Urinary bladder (tissue), 4 donors: ENCODE data around the gene GPC6. TPM values are rescaled to one million over a fixed set of nuclear protein-coding genes. Genes with fewer than 3 reads are reported as not detected.

Experiments used
- DNase-seq: peaks from one replicate; pipeline ENCODE4 v3.0.0-alpha.2; 2015; ENCODE audit errors: extremely low spot score
- H3K27ac ChIP-seq: one replicate; pipeline ENCODE4 v1.5.1; 2013; ENCODE audit warnings: low read depth, mild to moderate bottlenecking, moderate library complexity
- H3K36me3 ChIP-seq: one replicate; pipeline ENCODE4 v1.6.1; 2013; ENCODE audit warnings: mild to moderate bottlenecking, moderate library complexity; ENCODE audit not compliant: insufficient read depth
- H3K4me1 ChIP-seq: one replicate; pipeline ENCODE4 v1.6.1; 2013; ENCODE audit warnings: mild to moderate bottlenecking, moderate library complexity; ENCODE audit not compliant: insufficient read depth
- H3K4me3 ChIP-seq: one replicate; pipeline ENCODE4 v1.5.1; 2013; ENCODE audit warnings: low read depth, low read length
- WGBS: extraction: QIAGEN DNeasy Blood & Tissue Kit; methylation state at CpG from one replicate; pipeline ENCODE4 v1.1.7; 2013; 5-methylcytosine and 5-hydroxymethylcytosine counted together
- polyA plus RNA-seq: library from polyadenylated mRNA; stranded (reverse); fragments of 200-250 nt; gene quantifications from one replicate; pipeline ENCODE4 v1.2.3, GENCODE V29; 2013
- total RNA-seq: library from RNA; depleted of rRNA; stranded (reverse); fragments of >200 nt; gene quantifications from one replicate; pipeline ENCODE4 v1.2.3, GENCODE V29; 2014
- donor health status: healthy with polysubstance abuse.
- donor health status: healthy.

Gene GPC6
- total and polyA plus RNA-seq, 2 donors = 8.8 to 126 TPM

DNA sequence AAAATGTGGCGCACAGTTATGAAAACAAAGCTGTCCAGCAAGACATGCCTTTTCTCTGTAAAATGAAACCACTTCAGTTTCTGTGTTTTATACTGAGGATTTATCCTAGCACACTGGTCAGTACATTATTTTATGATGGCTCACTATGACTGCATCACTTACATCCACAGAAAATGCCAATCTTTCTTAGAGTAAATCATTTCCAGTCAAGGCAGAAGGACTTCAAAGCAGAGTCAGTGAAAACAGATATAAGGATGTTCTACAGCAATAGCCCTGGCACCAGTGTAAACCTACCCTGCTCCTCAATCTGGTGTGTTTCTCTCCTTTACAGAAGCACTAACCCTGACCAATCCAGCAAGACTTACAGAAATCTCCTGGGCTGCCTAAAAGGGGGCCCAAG is 473.5 kb downstream of the GPC6 start:
- Histone ChIP-seq H3K27ac (no peak overlapping the region), H3K4me1 (no peaks in the 10 kb centered on the region), H3K36me3 (no peaks in the 10 kb centered on the region), H3K4me3 (no peak overlapping the region)
- no peak for DNase-seq
- 88% methylated on average over 1 of the region's 1 CpG for WGBS

DNA sequence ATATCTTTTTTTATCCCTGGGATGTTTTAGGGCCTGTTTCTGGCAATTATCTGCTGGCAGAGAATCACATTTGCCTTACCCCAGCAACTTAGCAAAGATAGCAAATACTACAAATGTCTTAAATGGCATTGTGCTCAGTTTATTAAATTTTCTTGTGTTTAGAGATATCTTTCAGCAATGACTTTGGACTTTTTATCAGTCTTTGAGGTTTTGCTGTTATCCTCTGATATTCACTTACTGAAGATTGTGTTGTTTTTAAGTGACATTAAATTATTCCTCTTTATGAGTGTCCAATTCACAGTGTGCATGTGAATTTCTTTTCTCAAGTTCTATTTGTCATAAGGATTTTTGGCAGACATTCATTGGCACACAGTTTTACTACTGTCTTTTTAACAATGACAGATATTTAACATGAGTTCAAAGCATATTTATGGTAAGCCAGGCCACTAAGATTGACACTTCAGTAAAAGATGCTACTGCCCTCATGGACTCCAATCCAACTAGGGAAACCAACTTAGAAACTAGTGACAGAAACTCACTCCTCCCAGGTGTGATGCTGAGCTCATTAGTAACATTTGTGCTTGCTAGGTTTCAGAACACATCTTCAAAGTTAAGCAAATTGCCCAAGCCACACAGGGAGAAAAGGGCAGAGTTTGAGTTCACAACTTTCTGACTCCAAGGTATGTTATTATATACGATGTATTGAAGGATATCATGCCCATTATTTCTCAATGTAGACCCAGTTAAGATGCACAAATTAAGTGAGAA is 481.9 kb downstream of the GPC6 start:
- Histone ChIP-seq H3K36me3 (no peaks in the 10 kb centered on the region), H3K4me3 (no peak overlapping the region), H3K4me1 (no peaks in the 10 kb centered on the region), H3K27ac (no peak overlapping the region)
- WGBS = 87% methylated on average over 1 of the region's 1 CpG
- DNase-seq = no peak

DNA sequence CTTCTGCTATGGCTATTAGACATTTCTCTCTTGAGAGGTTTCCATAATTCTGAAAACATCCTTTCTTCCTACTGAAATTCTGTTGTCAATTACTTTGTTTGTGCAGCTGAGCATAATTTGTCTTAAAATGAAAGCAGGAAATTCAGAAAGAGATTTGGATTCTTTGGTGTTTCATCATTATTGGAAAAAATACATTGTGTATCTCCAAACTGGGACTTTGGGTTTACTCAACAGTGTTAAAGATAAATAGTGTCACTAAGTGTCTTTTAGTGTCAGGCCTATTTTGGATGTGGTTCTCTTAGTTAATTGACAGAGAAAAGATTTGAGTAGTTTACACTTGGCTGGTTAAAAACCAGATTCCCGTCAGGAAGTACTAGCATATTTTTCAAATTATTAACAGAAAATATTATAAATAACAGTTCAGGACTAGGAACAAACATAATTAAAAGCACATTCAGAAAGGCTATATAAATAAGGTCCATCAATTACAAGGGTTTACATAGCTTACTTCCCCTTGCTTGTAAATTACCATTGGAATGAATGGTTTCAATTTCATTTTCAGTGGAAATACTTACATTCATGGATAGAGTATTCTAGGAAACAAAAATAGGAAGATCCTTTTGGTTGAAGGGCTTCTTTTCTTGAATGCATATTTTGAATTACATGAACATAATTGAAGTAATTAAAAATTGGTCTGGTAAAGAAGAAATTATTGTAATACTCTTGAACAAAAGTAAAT is 483.1 kb downstream of the GPC6 start:
- Histone ChIP-seq H3K36me3 (no peaks in the 10 kb centered on the region), H3K27ac (no peak overlapping the region), H3K4me3 (no peak overlapping the region), H3K4me1 (no peaks in the 10 kb centered on the region)
- 1% methylated on average over 1 of the region's 1 CpG for WGBS
- DNase-seq = no peak

DNA sequence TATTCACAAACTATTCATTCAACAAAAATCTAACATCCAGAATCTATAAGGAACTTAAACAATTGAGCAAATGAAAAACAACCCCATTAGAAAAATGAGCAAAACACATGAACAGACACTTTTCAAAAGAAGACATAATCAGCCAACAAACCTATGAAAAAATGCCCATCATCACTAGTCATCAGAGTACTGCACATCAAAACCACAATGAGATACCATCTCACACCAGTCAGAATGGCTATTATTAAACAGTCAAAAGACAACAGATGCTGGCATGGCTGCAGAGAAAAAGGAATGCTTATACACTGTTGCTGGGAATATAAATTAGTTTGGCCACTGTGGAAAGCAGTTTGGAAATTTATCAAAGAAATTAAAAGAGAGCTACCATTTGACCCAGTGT is 487.6 kb downstream of the GPC6 start:
- Histone ChIP-seq H3K4me1 (no peaks in the 10 kb centered on the region), H3K4me3 (no peak overlapping the region), H3K27ac (no peak overlapping the region), H3K36me3 (no peaks in the 10 kb centered on the region)
- no peak for DNase-seq

DNA sequence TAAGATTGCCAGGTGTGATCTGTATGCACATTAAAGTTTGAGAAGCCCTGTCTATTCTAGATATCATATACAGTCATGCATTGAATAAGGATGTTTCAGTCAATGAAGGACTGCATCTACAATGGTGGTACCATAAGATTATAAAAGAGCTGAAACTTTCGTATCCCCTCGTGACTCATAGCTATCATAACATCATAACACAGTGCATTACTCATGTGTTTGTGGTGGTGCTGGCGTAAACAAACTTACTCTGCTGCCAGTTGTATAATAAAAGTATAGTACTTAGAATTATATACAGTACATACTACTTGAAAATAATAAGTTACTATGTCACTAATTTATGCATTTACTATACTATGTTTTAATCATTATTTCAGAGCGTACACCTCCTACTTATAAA is 489.3 kb downstream of the GPC6 start:
- 84% methylated on average over 4 of the region's 4 CpGs for WGBS
- no peak for DNase-seq
- Histone ChIP-seq H3K4me3 (no peak overlapping the region), H3K27ac (no peak overlapping the region), H3K4me1 (no peaks in the 10 kb centered on the region), H3K36me3 (no peaks in the 10 kb centered on the region)

DNA sequence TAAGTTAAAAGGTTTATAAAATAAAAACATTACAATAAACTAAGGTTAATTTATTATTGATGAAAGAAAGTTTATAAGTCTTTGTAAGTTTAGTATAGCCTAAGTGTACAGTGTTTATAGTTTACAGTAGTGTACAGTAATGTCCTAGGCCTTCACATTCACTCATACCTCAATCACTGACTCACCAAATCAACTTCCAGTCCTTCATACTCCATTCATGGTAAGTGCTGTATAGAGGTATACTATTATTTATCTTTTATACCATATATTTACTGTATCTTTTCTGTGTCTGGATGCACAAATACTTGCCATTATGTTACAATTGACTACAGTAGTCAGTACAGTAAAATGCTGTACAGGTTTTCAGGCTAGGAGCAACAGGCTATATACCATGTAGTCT is 490.0 kb downstream of the GPC6 start:
- H3K36me3 ChIP-seq = no peaks in the 10 kb centered on the region
- DNase-seq = no peak
- H3K4me3 ChIP-seq = no peak overlapping the region
- no peak overlapping the region for H3K27ac ChIP-seq
- no peaks in the 10 kb centered on the region for H3K4me1 ChIP-seq

DNA sequence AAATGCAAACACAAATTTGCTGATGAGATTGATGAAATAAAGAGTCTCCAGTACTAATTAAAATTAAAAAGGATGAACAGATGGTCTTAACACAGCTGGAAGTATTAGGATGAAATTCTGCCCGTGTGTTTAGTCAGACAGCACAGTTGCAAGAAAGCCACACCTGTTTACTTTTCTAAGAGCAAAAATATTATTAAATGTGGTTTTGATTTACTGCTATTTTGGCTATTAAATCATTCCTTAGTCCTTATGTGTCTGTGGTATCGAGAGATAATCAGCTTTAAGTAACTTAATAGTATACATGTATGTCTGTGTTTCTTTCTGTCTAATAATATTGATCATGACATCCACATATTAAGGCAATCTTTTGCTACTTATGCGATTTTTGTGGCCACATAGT is 494.9 kb downstream of the GPC6 start:
- Histone ChIP-seq H3K36me3 (no peaks in the 10 kb centered on the region), H3K4me3 (no peak overlapping the region), H3K27ac (no peak overlapping the region), H3K4me1 (no peaks in the 10 kb centered on the region)
- WGBS = 39% methylated on average over 3 of the region's 3 CpGs
- DNase-seq = no peak

DNA sequence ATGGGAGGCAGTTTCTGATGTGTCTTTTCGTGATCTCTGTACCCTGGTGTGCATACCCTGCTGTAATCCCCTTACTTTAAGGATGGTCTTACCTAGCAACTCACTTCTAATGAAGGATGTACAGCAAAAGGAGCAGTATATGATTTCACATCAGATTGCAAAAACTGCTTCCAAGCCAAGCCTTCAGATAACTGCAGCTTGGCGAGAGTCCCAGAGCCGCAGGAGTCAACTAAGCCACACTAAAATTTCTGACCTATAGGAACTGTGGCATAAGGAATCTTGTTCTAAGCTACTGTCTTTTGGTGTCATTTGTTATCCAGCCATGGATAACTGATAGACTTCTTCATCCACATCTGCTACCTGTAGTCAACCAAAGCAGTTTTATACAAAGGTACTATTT is 496.7 kb downstream of the GPC6 start:
- H3K27ac ChIP-seq = no peak overlapping the region
- no peak for DNase-seq
- no peak overlapping the region for H3K4me3 ChIP-seq
- no peaks in the 10 kb centered on the region for H3K36me3 ChIP-seq
- 78% methylated on average over 3 of the region's 3 CpGs for WGBS
- no peaks in the 10 kb centered on the region for H3K4me1 ChIP-seq

DNA sequence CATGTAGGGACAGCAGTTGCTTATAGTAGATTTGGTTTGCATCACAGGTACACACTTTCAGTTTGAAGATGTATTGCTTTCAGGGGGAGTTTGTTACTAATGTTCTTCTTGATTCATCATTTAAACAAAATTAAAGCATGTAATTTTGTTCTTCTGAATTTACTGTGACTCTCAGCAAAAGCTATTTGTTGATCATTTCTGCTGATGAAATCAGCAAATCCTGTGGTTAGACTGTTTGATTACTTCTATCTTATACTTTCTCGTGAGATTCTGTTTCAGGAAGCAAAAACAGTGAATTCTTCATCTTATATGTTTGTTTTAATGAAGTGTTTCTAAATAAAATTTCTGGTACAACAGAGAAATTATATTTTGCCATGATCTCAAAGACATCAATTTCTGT is 497.6 kb downstream of the GPC6 start:
- H3K4me1 ChIP-seq = no peaks in the 10 kb centered on the region
- H3K36me3 ChIP-seq = no peaks in the 10 kb centered on the region
- H3K4me3 ChIP-seq = no peak overlapping the region
- H3K27ac ChIP-seq = no peak overlapping the region
- 92% methylated on average over 1 of the region's 1 CpG for WGBS
- DNase-seq = no peak

DNA sequence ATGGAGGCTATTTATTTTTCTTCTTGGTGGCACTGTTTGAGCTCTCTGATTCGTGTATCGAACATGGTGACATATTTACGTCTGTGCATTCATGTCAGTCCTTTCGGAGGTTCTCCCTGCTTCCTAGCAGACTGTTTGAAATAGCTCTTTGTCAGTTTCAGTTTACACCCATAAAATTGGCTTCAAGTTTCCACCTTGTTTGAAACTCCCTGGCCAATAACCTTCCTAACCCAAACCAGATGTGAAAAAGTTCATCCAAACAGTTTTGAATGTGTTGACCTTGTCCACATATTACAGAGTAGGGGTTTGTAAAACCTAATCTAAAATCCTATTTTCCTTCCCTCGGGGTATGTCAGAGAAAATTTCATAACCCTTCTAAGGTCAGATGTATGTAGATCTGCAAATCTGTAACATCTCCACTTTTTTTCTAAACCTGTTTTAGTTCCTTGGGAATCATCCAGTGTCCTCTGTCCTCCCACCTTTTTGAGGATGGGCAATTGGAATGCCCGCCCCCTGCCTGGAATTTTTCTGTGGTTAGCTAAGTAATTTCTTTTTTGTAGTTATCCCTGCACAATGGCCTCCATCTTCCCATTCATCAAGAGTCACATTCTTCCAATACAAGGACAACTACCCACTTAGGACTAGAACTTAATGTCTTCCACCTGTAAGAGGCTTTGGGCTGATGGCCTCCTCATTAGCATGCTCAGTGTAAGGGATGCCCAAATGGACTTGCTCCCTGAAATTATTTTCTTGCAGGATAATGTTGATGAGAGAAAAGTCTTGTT is 499.8 kb downstream of the GPC6 start:
- no peak for DNase-seq
- Histone ChIP-seq H3K36me3 (no peaks in the 10 kb centered on the region), H3K4me3 (no peak overlapping the region), H3K4me1 (no peaks in the 10 kb centered on the region), H3K27ac (no peak overlapping the region)
- WGBS = 53% methylated on average over 6 of the region's 6 CpGs

DNA sequence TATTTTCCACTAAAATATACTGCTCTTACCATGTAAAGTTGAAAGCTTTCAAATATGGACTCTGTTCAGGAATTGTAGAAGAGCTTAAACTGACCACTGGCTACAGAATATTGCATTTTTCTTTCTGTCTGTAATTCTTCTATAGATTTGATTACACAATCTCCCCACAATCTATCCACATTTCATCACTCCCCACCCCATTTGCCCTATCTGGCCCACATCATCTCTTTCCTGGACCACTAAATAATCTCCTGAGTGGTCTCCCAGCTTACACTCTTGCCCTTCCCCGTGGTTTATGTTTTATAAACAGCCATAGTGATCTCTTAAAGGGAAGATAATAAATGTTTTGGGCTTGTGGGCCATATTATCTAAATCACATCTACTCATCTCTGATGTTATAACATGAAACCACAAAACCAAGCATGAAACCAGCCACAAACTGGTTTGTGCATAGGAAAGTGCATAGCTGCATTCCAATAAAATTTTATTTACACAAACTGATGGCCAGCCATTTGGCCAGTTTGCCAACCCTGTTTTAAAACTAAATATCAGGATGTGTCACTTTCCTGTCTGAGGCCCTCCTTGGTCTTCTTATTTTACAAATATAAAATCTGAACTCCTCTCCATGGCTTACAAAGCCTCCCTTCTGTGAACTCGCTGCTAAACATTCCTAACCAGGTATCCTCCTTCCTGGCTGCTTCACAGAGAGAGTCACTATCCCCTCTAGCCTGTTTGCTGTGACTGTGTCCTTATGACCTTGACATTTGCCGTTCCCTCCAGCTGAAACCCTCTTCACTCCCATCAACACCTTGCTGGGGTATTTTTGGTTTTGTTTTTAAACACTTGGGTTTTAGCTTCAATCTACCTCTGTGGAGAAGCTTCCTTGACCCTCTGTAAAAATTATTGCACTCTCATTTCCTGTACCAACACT is 500.9 kb downstream of the GPC6 start:
- WGBS = 69% methylated on average over 3 of the region's 3 CpGs
- no peak for DNase-seq
- Histone ChIP-seq H3K4me3 (no peak overlapping the region), H3K4me1 (no peaks in the 10 kb centered on the region), H3K36me3 (no peaks in the 10 kb centered on the region), H3K27ac (no peak overlapping the region)

DNA sequence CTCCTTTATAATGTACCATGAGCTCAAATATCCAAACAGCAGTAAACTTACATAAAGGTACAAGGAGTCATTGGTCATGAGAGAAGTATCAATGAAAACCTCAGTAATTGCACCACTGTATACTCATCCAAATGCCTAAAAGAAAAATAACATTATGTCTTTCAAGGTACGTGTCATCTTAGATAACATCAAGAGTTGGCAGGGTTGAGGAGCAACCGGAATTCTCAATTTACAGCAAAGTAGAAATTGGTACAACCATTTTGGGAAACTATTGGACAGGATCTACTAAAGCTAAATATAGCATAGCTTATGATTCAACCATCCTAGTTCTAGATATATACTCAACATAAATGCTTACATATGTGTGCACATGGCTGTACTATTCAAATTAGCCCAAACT is 502.8 kb downstream of the GPC6 start:
- H3K4me3 ChIP-seq = no peak overlapping the region
- H3K27ac ChIP-seq = no peak overlapping the region
- no peak for DNase-seq
- WGBS = 96% methylated on average over 2 of the region's 2 CpGs
- H3K4me1 ChIP-seq = no peaks in the 10 kb centered on the region
- no peaks in the 10 kb centered on the region for H3K36me3 ChIP-seq

DNA sequence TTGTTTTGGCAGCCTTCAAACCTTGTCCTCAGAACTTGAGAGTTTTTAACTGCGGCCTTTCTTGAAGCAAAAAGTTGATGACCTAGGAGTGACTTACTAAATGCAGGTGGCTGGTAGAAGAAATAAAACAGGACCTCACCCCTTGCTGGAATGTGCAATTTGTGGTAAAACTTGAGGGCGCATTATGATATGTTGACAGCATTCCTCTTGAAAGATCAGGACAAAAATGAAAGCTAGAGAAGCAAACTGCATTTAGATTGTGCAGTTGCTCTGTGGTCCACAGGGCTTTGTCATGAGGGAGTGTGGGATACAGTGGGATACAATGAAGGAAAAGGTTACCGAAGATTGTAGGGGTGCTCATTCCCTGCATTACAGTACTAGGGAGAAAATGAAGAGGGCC is 504.2 kb downstream of the GPC6 start:
- no peaks in the 10 kb centered on the region for H3K36me3 ChIP-seq
- no peak overlapping the region for H3K27ac ChIP-seq
- peak; percentile 17 for DNase-seq
- no peak overlapping the region for H3K4me3 ChIP-seq
- no peaks in the 10 kb centered on the region for H3K4me1 ChIP-seq
- 93% methylated on average over 3 of the region's 3 CpGs for WGBS
